HG02870 (cell line): ENCODE results near the gene PRKAR2A.
A peak's percentile ranks its signal among the peaks of the same experiment; 100 is the strongest.
"Not testable (repeated sequence)": the region's sequence is repeated elsewhere in the genome, so short reads cannot be mapped to it uniquely, and the experiment has no call there.

Experiments
- ATAC-seq: cut with Tn5 transposase; IDR thresholded peaks from one replicate; pipeline ENCODE4 v1.9.1; 2021; ENCODE audit warnings: mild to moderate bottlenecking, moderate library complexity; ENCODE audit not compliant: unreplicated experiment

PRKAR2A gene

GRCh38 chr3:48735075-48735767 lies 112.5 kb downstream of the PRKAR2A start:
- ATAC-seq: not testable (repeated sequence)

- ATAC-seq: not testable (repeated sequence)
Measured at GRCh38 chr3:48734541-48734940, 113.1 kb downstream of the PRKAR2A start.

DNA sequence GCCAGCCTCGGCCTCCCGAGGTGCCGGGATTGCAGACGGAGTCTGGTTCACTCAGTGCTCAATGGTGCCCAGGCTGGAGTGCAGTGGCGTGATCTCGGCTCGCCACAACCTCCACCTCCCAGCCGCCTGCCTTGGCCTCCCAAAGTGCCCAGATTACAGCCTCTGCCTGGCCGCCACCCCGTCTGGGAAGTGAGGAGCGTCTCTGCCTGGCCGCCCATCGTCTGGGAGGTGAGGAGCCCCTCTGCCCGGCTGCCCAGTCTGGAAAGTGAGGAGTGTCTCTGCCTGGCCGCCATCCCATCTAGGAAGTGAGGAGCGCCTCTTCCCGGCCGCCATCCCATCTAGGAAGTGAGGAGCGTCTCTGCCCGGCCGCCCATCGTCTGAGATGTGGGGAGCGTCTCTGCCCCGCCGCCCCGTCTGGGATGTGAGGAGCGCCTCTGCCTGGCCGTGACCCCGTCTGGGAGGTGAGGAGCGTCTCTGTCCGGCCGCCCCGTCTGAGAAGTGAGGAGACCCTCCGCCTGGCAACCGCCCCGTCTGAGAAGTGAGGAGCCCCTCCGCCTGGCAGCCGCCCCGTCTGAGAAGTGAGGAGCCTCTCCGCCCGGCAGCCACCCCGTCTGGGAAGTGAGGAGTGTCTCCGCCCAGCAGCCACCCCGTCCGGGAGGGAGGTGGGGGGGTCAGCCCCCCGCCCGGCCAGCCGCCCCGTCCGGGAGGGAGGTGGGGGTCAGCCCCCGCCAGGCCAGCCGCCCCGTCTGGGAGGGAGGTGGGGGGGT lies 113.7 kb downstream of the PRKAR2A start:
- not testable (repeated sequence) for ATAC-seq

GRCh38 chr3:48727511-48727910 lies 120.2 kb downstream of the PRKAR2A start:
- no peak for ATAC-seq

DNA sequence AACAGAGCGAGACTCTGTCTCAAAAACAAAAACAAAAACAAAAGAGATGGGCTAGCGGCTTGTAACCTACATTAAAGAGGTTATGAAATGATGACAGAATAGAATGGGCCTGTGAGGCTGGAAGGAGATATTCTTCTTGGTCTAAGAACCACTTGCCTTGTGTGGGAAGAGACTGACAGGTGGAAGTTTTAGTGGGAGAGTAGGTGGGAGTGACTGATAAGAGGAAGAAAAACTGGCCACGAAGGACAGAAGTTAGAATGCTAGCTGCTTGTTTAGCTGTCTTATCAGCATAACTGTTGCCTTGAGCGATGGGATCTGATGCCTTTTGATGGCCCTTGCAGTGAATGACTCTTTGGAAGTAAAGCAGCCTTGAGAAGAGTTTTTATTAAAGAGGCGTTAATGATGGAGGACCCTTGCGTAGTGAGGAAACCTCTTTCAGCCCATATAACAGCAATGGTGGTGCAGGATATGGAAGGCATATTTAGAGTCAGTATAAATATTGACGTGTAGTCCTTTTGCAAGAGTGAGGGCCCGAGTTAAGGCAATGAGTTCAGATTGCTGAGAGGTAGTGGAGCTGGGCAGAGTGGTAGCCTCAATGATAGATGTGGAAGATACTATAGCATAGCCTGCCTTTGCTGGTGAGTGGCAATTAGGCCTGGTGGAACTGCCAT lies 122.4 kb downstream of the PRKAR2A start:
- ATAC-seq: not testable (repeated sequence)

DNA sequence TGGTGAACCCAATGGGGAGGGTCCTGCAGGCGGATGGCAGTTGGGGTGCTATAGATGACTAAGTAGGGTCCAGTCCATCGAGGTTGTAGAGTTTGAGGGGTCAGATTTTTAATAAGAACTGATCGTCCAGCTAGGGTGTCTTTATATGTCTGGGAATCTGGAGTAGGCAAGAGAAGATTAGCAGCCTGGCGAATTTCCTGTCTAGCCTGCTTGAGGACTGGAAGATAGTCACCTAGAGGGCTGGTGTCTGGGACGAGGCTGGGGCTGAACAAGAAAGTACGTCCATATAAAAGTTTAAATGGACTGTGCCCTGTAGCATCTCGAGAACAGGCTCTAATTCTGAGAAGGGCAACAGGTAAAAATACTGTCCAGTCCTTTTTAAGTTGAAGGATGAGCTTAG lies 123.9 kb downstream of the PRKAR2A start:
- no peak for ATAC-seq

DNA sequence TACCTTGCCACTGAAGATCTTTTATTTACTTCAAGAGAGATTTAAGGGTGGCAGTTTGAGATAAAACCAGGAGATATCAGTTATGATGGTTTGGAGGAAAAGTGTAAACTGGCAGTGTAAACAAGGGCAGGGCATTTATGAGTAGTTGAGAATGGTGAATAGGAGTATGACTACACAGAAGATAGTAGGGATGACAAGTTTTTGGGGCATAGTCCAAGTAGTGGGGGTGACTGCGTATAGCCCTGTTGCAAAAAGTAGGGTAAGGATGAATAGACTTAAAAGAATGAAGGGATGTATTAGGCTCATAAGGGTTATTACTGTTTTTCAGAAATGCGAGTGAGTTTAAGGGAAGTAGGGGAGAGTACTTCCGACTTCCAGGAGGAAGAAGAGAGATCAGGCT lies 124.4 kb downstream of the PRKAR2A start:
- not testable (repeated sequence) for ATAC-seq

GRCh38 chr3:48716982-48717746 lies 130.5 kb downstream of the PRKAR2A start, which contains the start of gene IP6K2:
TSS of gene IP6K2 (minus strand) at chr3:48717221. CDS start at chr3:48695291, 21,930 bp downstream.
- ATAC-seq: peak; percentile 98

- no peak for ATAC-seq
Measured at GRCh38 chr3:48716508-48716981, 131.1 kb downstream of the PRKAR2A start.

GRCh38 chr3:48715174-48715800 lies 132.4 kb downstream of the PRKAR2A start:
- no peak for ATAC-seq

DNA sequence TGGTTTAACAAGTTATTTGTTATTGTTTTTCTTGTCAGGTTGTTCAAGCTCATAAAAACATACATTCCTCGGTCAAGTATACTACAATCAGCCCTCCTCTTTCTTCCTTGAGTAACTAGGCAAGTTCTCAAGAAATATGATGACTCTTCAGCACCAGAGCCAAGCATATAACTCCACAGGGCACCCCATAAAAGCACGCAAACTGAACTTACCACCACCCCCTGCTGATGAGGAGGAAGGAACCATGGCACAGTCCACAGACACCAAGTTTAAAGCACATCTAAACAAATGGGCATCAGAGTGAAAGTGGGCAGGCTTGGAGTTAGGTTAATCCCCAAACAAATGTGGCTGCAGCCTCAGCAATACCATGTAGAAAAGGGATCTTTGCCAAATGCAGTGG lies 135.9 kb downstream of the PRKAR2A start:
- ATAC-seq: no peak

DNA sequence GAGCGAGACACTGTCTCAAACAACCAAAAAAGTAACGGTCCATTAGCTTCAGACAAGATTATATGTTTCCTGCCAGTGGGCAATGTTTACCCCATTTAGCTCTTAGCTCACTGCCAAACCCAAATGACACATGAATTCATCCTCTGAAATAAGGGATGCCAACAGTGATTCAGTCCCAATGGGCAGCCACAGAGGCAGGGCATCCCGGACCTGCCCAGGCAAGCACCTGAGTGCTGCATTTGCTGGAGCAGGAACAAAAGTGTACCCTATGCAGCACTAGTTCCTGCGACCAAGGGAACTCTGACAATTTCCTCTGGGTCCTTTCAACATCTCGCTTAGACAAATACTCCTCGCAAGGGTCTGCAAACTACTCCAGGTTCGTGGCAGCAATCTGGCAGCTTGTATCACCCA lies 138.6 kb downstream of the PRKAR2A start:
- no peak for ATAC-seq

DNA sequence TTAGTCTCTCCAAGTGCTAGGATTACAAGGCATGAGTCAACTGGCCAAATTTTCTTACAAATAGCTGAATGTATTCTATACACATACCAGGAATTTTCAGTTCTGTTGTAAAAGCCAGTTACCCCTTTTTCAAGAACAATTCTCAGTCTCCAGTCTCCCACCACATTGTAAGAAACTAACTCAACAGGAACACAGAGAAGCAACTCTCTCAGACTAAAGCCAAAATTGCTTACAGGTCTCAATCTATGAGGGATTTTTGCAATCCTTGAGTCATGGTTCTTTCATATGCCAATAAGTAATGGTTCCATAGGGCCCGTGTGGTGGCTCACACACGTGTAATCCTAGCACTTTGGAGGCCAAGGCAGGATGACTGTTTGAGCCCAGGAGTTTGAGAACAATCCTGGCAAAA lies 139.2 kb downstream of the PRKAR2A start:
- ATAC-seq: no peak

DNA sequence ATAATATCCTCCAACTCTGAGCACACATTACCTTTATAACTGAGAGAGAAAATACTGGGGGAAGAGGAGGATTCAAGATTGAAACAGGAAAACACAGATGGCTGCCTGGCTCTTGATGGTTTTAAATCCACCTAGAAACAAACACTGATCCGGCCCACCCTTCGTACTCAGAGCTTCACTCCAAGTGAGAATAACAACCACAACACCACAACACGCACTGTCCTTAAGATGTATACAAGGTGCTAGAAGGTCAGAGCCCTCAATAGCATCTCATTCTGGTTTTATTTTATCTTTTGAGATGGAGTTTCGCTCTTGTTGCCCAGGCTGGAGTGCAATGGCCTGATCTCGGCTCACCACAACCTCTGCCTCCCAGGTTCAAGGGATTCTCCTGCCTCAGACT lies 140.5 kb downstream of the PRKAR2A start:
- ATAC-seq: no peak

GRCh38 chr3:48702320-48702920 lies 145.3 kb downstream of the PRKAR2A start:
- no peak for ATAC-seq

GRCh38 chr3:48700731-48701405 lies 146.8 kb downstream of the PRKAR2A start:
- no peak for ATAC-seq

GRCh38 chr3:48698891-48699290 lies 148.8 kb downstream of the PRKAR2A start:
- ATAC-seq: no peak

- ATAC-seq: no peak
Measured at GRCh38 chr3:48697952-48698351, 149.7 kb downstream of the PRKAR2A start.

GRCh38 chr3:48696601-48697000 lies 151.1 kb downstream of the PRKAR2A start:
- ATAC-seq: no peak
